ENCODE results near the gene LHFPL4. TPM values are rescaled to one million over a fixed set of nuclear protein-coding genes. Genes with fewer than 3 reads are reported as not detected.
"Not testable (repeated sequence)": the region's sequence is repeated elsewhere in the genome, so short reads cannot be mapped to it uniquely, and the experiment has no call there.

The LHFPL4 gene
- total RNA-seq, 1 donor from 2014 or later, result not detected

GRCh38 chr3:9497821-9498565 lies 55.6 kb downstream of the LHFPL4 start:
- Histone ChIP-seq H3K27me3 (no peaks in the 10 kb centered on the region), H3K4me3 (no peak overlapping the region), H3K36me3 (no peaks in the 10 kb centered on the region), H3K27ac (no peak overlapping the region), H3K9me3 (no peaks in the 10 kb centered on the region), H3K4me1 (peaks cover 0 to 4% of the 10 kb centered on the region in 2 donors)
- intact Hi-C loops (cut with DNase I), result no loop called here
- no peak for TF ChIP-seq CTCF (IDR thresholded peaks at IDR 0.05)
- no peak for DNase-seq (ENCODE audit: low spot score in 2 of 2)

GRCh38 chr3:9496893-9497292 lies 56.7 kb downstream of the LHFPL4 start:
- Histone ChIP-seq H3K4me3 (no peak overlapping the region), H3K4me1 (peaks cover 0 to 4% of the 10 kb centered on the region in 2 donors), H3K36me3 (no peaks in the 10 kb centered on the region), H3K27me3 (no peaks in the 10 kb centered on the region), H3K9me3 (no peaks in the 10 kb centered on the region), H3K27ac (no peak overlapping the region)
- no peak for DNase-seq (ENCODE audit: low spot score in 2 of 2)
- intact Hi-C loops (cut with DNase I), result no loop called here
- no peak for TF ChIP-seq CTCF (IDR thresholded peaks at IDR 0.05)

- H3K4me3 ChIP-seq; intact Hi-C loops (cut with DNase I); DNase-seq (ENCODE audit: low spot score in 2 of 2); H3K9me3 ChIP-seq; H3K36me3 ChIP-seq; H3K4me1 ChIP-seq; H3K27ac ChIP-seq; H3K27me3 ChIP-seq: not testable (repeated sequence)
Measured at GRCh38 chr3:9494036-9494435, 59.6 kb downstream of the LHFPL4 start.

- H3K4me3 ChIP-seq, result no peak overlapping the region
- peaks cover 0 to 5% of the 10 kb centered on the region in 2 donors for H3K36me3 ChIP-seq
- no peaks in the 10 kb centered on the region for H3K27me3 ChIP-seq
- H3K4me1 ChIP-seq, result no peaks in the 10 kb centered on the region
- H3K9me3 ChIP-seq, result no peaks in the 10 kb centered on the region
- TF ChIP-seq CTCF (IDR thresholded peaks at IDR 0.05), result no peak
- H3K27ac ChIP-seq, result no peak overlapping the region
- intact Hi-C loops (cut with DNase I), result no loop called here
- no peak for DNase-seq (ENCODE audit: low spot score in 2 of 2)
Measured at GRCh38 chr3:9491506-9491905, 62.1 kb downstream of the LHFPL4 start.

- H3K27me3 ChIP-seq, result no peaks in the 10 kb centered on the region
- H3K9me3 ChIP-seq, result no peaks in the 10 kb centered on the region
- no peak overlapping the region for H3K27ac ChIP-seq
- TF ChIP-seq CTCF (IDR thresholded peaks at IDR 0.05), result no peak
- H3K36me3 ChIP-seq, result peaks cover 12 to 29% of the 10 kb centered on the region in 2 donors
- intact Hi-C loops (cut with DNase I), result no loop called here
- no peak for DNase-seq (ENCODE audit: low spot score in 2 of 2)
- H3K4me1 ChIP-seq, result no peaks in the 10 kb centered on the region
- H3K4me3 ChIP-seq, result no peak overlapping the region
Measured at GRCh38 chr3:9485248-9485647, 68.4 kb downstream of the LHFPL4 start.

GRCh38 chr3:9480265-9480664 lies 73.4 kb downstream of the LHFPL4 start:
- no peak for TF ChIP-seq CTCF (IDR thresholded peaks at IDR 0.05)
- DNase-seq (ENCODE audit: low spot score in 2 of 2), result no peak
- intact Hi-C loops (cut with DNase I), result no loop called here
- Histone ChIP-seq H3K27ac (no peak overlapping the region), H3K9me3 (no peaks in the 10 kb centered on the region), H3K4me1 (no peaks in the 10 kb centered on the region), H3K27me3 (no peaks in the 10 kb centered on the region), H3K36me3 (peaks cover 51 to 68% of the 10 kb centered on the region in 2 donors), H3K4me3 (no peak overlapping the region)
